SK-N-SH (cell line): ENCODE data around the gene SNRNP200.

Experiments used
- FOXM1 ChIP-seq: IDR thresholded peaks from 2 replicates; pipeline ENCODE4 v1.4.0; 2012; ENCODE audit warnings: low read depth, mild to moderate bottlenecking
- GABPA ChIP-seq: IDR thresholded peaks from 2 replicates; pipeline ENCODE4 v1.4.0; 2012; ENCODE audit warnings: low read depth, mild to moderate bottlenecking
- RFX5 ChIP-seq: IDR thresholded peaks from 2 replicates; pipeline ENCODE4 v1.6.1; 2012; ENCODE audit warnings: mild to moderate bottlenecking, improper control_type of control experiment, low read length
- TF ChIP-seq, protein P1 (sequence below): fragments of 200-600 bp; sonication (generic); IDR thresholded peaks from 2 replicates; pipeline ENCODE4 v1.6.1; 2017; ENCODE audit warnings: antibody characterized with exemption, mild to moderate bottlenecking, moderate library complexity

GRCh38 chr2:96258166-96259022, 47.0 kb downstream of the SNRNP200 start:
- no peak for TF ChIP-seq GABPA
- TF ChIP-seq RFX5: no peak
- TF ChIP-seq, protein P1, sequence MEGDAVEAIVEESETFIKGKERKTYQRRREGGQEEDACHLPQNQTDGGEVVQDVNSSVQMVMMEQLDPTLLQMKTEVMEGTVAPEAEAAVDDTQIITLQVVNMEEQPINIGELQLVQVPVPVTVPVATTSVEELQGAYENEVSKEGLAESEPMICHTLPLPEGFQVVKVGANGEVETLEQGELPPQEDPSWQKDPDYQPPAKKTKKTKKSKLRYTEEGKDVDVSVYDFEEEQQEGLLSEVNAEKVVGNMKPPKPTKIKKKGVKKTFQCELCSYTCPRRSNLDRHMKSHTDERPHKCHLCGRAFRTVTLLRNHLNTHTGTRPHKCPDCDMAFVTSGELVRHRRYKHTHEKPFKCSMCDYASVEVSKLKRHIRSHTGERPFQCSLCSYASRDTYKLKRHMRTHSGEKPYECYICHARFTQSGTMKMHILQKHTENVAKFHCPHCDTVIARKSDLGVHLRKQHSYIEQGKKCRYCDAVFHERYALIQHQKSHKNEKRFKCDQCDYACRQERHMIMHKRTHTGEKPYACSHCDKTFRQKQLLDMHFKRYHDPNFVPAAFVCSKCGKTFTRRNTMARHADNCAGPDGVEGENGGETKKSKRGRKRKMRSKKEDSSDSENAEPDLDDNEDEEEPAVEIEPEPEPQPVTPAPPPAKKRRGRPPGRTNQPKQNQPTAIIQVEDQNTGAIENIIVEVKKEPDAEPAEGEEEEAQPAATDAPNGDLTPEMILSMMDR: no peak
- TF ChIP-seq FOXM1: no peak
